Measurements from ENCODE around the gene RPN2.
A peak's percentile ranks its signal among the peaks of the same experiment; 100 is the strongest.
"Not testable (repeated sequence)": the region's sequence is repeated elsewhere in the genome, so short reads cannot be mapped to it uniquely, and the experiment has no call there.

The RPN2 gene

DNA sequence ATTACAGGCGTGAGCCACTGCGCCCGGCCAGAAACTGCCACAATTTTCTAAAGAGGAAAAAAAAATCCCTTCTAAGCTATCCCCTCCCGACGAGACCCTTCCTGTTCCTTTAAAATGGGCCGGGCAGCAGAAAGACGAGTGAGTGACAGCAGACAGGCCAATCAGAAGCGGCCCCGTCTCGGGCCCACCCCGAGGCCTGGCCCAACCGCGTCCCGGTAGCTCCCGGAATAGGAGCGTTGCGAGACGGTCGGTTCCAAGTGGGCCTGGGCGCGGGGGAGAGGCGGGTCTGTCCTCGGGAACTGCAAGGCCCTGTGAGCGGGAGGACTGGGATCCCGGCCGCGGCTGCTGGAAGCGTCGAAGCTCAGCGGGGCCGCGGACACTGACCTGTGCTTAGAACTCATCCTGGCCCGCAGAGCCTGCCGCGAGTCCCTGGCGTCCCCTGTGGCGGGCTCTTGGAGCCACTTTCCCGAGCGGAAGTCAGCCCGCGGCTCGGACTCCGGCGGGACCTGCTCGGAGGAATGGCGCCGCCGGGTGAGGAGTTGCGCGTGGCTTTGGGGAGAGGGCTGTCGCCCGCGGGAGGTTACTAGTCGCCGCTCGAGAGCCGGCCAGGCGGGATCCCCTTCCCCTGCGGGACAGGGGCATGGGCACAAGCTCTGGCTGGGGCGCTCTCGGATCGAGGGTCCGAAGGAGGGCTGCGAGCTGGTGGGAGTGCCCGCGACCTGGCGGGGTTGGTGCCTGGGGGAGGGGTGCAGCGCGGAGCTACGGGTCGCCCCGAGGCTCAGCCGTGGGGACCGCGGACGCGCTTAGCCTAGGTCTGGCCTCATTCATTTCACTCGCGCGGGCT, at the start of gene RPN2, which contains the start of gene MROH8:
TSS of gene RPN2 (plus strand) at position 492 of the 844 bp plus-strand sequence. CDS start at position 519, 27 bp downstream.
TSS of gene MROH8 (minus strand) at position 710 of the 844 bp plus-strand sequence.
- peak; percentile 91 for DNase-seq

DNA sequence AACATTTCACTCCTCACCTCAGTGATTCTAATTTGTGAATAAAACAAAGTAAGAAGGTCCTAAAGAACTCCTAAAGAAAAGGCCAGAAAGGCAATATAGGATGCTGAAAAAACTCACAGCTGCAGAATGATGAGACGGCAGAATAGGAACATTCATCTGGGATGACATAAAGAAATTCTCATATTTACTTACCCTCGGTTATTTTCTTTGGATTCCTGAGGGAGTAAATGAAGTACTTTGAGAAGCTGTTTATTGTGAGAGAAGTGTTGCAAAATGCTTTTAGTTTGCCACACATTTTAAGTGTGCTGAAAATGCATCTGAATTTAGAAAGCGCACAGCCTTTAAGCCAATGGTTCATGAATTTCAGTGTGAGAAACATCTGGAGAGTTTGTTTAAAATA, 47.6 kb upstream of the RPN2 start:
- no peak for DNase-seq

DNA sequence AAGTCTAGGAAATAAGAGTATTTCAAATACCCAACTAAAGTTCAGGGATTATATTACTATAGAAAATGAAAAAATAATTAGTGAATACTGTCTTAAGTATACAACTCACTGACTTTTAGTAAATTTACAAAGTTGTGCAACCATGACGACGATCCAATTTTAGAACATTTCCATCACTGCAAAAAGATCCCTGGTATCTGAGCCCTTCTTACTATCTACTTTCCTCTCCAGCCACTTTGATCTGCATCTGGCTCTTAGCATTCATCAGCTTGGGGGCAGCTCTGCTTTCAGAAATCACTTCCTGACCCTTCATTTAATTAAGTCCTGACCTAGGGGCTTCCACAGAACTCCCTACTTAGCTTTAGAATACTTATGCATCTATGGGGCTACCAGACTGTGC, 45.2 kb upstream of the RPN2 start:
- no peak for DNase-seq

DNA sequence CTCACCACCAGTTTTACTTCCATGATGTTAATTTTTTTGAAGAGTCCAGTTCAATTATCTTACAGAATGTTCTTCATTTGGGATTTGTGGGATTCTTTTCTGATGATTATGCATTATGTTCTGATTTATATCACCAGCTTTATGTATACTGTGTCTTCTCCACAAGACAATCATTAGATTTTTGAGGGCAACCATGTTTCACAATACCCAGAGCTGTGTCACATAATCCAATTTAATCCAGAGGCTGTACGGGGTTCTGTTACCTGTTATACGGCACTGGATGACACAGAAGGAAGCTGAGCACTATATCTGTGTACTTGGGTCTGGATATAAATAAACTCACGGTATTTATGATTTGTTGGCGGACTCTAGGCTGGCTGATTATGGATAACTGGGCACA, 41.6 kb upstream of the RPN2 start:
- no peak for DNase-seq

DNA sequence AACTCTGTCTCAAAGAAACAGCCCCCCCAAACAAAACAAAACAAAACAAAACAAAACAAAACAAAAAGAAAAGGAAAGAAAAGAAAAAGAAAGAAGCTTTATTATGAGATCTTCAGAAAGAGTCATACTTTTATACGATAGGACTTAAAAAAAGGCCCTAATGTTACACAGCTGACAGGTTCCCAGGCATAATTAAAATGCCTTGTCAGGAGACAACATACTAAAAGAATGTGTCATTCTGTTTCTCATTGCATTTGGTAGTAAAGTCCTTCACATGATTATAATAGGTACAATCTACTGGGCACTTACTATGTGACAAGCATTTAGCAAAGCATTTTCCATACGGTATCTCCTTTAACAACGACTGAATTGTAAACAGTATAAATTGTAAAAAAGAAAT, 36.4 kb upstream of the RPN2 start:
- no peak for DNase-seq

DNA sequence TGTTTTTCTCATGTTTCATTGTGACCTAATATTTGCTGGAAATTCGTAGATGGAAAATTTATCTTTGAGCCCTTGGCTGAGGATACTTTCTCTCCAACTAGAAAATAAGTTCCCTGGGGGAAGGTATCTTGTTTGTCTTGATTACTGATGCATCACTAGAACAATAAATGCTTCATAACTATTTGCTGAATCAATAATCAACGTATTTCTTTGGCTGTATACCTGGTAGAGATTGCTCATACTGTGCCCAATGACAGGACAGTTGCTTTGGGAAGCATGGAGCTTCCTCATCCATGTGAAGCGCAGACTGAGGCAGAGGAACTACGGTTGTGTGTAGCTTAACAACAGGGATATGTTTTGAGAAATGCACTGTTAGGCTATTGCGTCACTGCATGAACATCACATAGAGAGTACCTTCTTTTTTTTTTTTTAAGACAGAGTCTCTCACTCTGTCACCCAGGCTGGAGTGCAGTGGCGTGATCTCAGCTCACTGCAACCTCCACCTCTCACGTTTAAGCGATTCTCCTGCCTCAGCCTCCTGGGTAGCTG, 34.2 kb upstream of the RPN2 start:
- no peak for DNase-seq

DNA sequence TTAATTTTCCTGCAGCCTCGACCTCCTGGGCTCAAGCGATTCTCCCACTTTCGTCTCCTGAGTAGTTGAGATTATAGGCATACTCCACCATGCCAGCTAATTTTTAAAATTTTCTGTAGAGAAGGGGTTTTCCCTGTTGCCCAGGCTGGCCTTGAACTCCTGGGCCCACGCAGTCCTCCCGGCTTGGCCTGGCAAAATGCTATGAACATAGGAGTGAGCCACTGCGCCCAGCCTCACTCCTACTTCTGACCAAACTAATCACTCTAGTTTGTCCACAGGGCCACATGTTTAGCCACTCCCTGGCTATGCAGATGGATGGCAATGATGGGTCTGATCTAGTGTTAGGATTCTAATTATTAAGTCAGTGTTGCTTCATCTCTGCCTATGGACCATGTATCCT, 31.9 kb upstream of the RPN2 start:
- DNase-seq: no peak

DNA sequence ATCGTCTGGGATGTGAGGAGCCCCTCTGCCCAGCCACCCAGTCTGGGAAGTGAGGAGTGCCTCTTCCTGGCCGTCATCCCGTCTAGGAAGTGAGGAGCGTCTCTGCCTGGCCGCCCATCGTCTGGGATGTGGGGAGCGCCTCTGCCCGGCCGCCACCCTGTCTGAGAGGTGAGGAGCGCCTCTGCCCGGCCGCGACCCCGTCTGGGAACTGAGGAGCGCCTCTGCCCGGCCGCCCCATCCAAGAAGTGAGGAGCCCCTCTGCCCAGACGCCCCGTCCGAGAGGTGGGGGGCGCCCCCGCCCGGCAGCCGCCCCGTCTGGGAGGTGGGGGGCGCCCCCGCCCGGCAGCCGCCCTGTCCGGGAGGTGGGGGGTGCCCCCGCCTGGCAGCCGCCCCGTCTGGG, 28.3 kb upstream of the RPN2 start:
- DNase-seq: not testable (repeated sequence)

DNA sequence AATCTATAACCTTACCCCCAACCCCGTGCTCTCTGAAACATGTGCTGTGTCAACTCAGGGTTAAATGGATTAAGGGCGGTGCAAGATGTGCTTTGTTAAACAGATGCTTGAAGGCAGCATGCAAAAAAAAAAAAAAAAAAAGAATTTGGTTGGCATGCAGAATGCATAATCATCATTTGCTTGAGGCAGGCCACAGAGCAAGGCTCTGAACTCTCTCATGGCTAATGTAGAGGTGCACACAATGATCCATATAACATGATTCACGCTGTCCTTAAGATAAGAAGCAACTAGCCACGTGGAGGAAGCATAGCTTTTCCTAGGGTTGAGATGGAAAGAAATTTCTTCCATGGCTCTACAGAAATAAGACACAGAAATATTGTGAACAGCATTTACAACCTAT, 27.6 kb upstream of the RPN2 start:
- DNase-seq: no peak

DNA sequence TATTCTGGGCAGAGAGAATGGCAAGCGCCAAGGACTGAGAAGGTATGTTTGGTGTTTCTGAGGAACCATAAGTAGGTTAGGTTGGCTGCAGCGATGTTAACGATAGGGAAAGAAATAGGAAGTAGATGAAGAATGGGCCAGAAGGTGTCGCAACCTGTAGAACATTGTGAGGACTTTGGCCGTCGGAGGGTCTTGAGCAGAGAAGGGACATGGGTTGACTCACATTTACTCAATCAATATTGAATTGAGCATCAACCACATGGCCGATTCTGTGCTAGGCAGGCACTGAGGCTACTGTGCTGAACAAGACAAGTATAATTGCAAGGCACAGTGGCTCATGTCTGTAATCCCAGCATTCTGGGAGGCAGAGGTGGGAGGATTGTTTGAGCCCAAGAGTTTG, 26.8 kb upstream of the RPN2 start:
- DNase-seq: no peak

DNA sequence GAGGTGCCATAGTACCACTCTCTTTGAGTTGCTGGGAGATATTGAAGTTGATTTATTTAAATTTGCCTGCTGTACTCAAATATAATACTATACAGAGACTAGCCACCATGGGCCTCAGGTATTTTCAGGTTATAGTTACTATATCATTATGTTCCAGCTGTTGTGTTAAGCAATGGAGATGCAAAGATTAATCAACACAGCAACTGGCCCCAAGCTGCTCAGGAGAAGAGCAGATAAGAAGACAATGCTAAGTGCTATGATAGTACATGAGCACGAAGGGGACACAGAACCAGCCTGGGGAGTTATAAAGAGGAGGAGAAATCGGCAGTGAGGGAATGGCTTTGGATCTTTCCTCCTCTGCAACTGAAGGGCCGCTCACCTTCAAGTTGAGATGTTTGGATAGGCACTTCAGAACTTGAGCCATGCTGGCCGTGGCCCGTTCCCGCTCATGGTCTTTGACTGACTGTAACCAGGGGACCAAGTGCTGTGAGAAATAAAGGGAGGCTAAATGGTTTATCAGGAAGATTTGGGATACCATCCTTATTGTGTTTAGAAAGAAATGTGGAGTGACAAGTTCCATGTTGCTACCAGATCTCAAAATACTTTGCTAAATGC, 24.3 kb upstream of the RPN2 start:
- DNase-seq: no peak

DNA sequence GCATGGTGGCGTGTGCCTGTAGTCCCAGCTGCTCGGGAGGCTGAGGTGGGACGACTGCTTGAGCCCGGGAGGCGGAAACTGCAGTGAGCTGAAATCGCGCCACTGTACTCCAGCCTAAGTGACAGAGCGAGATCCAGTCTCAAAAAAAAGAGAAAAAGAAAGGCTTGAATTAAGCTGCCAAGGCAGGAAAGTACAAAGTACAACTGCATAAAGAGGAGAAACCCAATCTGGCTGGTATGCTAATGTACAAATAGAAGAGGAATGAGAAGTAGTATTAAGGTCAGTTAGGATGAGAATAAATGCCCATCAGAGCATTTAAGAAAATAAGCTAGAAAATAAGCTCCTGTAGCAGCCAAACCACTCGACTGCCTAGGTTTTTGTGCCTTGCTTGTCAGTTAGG, 23.1 kb upstream of the RPN2 start:
- DNase-seq: no peak

DNA sequence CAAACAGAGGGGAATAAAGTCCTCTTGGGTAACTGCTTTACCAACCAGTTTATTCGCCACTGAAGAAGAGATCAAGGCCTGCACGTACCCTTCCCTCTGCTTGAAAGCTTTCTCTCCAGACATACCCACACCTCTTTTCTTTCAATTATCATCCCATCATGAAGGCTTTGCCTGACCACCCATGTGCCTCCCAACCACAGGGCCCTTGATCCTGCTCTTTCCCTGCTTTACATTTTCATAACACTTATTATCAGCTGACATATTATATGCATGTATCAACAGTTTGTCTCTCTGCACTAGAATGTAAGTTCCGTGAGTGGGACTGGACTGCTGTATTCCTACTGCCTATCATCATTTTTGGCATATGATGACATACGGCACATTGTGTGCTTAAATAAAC, 20.9 kb upstream of the RPN2 start:
- DNase-seq: no peak

DNA sequence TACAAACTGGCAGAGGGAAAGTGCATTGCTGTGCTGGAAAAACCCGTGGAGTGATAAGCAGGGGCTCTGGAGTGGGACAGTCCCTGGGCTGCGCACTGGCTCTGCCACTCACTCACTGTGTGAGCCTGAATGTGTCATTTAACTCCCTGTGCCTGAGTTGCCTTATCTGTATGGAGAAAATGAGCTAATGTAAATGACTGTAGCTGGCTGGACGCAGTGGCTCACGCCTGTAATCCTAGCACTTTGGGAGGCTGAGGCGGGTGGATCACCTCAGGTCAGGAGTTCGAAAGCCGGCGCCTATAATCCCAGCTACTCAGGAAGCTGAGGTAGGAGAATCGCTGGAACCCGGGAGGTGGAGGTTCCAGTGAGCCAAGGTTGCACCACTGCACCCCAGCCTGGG, 18.4 kb upstream of the RPN2 start:
- DNase-seq: no peak

DNA sequence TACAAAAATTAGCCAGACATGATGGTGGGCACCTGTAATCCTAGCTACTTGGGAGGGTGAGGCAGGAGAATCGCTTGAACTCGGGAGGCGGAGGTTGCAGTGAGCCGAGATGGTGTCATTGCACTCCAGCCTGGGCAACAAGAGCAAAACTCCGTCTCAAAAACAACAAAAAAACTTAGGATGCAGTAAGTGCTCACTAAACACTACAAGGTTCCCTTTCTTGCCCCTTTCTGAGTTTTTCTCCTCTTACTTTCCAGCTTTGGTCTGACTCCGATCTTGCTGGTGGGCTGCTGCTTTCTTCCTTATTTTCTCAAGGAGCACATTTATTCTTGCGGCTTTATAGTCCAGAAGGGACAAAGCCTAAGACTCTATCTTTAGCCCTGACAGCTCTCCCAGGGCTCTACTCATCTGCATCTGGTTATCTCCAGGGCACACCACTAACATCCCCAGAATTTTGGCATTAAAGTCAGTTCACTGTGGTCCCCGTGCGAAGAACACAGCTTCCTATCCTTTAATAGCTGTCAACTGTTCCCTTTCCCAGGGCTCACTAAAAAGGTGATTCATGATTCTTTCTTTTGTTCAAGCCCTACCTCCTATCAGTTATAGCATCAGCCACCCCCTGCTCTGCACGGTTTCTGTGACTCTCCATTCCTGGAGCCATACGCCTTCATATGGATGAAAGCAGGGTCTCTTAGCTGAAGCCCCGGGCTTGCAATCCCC, 17.1 kb upstream of the RPN2 start:
- no peak for DNase-seq

DNA sequence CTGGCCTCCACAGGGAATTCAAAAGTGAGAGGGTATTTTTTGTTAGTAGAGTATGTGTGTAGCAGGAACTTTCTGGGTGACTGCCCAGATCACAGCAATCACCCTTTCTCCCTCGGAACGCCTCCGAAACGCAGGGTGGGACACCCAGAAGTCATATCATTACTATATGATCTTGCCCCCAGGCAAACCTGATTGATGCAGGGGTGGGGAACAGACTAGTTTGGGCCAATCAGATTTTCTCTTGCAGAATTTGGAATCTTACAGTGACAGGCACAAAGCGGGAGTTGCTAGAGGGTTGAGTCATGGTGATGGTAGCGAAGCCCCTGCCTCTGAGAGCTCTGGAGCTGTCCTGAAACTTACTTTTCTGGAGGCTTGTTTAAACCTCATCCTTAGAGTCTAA, 16.5 kb upstream of the RPN2 start:
- no peak for DNase-seq

DNA sequence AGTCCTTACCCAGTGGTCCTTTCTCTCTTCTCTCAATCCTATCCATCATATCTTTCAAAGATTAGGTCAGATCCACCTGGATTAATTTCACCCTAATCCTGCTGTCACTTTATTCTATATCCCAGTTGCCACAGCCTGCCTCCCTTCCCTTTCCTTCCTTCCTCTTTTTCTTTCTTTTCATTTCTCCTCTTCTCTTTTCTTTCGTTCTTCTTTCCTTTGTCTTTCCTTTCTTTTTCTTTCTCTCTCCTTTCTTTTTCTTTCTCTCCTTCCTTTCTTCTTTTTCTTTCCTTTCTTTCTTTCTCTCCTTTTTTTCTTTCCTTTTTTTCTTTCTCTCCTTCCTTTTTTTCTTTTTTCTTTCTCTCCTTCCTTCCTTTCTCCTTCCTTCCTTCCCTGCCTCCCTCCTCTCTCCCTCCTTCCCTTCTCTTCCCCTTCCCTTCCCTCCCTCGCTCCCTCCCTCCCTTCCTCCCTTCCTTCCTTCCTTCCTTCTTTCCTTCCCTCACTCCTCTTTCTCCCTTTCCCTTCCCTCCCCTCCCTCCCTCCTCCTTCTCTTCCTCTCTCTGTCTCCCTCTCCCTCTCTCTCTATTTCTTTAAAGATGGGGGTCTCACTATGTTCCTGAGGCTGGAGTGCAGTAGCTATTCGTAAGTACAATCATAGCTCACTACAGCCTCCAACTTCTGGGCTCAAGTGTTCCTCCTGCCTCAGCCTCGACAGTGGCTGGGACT, 15.1 kb upstream of the RPN2 start:
- no peak for DNase-seq

DNA sequence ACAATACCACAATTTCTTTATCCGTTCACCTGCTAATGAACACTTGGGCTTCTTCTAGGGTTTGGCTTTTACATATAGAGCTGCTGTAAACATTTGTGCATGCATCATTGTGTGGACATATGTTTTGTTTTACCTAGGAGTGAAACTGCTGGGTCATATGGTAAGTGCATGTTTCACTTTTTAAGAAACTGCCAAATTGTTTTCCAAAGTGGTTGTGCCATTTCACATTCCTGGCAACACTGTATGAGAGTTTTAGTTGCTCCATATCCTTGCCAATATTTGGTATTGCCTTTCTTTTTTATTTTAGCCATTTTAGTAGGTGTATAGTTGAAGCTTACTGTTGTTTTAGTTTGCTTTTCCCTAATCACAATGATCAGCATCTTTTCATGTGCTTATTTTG, 14.1 kb upstream of the RPN2 start:
- DNase-seq: no peak

DNA sequence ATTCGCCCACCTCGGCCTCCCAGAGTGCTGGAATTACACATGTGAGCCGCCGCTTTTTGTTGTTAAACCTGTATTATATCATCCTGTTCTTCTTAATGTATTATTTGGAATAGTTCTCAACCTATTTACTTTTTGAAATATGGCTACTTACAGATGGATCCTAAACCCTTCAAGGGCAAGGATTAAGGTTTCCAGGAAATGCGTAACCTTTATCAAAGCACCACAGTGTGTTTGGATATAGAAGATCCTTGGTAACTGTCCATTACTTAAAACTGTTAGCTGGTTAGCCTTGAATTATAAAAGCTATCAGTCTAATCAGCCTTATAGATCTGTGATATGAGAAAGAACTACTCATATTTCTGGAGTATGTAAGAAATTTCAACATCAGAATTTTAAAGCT, 12.3 kb upstream of the RPN2 start:
- DNase-seq: no peak

DNA sequence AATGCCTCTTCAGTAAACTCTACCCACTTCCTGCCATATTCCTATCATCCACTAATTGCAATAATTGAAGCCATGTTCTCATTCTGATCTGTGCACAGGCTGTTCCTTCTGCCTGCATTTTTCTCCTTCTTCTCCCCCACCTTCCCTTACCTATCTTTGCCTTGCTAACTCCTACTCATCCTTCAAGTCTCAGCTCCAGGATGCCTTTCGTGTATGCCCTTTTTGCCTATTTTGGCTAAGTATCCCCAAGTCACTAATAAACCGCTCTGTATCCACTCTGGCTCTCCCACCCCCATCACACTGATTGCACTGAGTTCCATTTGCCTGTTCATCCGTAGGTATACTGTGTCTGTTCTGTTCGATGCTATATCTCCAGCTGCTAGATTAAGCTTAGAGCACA, 6.3 kb upstream of the RPN2 start:
- DNase-seq: no peak

DNA sequence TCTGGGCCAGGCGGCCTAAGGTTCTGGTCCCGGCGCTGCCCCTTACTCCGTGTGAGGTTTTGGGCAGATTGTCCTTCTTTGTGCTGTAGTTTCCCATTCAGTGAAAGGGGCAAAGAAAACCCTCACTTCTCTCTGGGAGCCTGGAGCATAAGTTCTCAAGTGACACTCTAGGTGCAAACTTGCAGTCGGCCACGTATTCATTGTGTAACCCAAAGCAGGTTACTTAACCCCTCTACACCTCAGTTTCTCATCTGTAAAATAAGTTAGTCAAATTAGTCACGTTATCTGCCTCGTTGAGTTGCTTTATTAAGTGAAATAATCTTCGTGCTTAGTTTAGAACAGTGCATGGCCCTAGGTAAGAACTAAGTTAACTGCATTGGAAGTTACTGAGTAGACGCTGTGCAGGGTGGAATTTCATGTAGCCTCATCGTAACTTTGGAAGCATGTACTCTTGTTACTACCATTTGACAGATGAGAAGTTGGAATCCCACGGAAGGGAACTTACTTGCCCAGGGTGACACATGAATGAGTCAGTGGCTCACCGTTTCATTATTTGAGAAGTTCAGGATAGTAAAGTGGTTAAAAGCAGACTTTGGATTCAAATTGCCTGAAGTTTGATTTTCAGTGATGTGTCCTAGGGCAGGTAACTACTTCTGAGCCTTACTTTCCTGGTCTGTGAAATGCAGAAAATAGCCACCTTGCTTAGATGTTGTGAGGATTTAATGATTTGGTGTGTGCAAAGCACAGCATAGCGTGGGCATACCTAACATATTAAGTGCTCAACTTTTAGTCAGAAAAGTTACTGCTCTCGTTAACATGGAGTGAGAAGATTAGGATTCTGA, 774 bp downstream of the RPN2 start:
- no peak for DNase-seq

DNA sequence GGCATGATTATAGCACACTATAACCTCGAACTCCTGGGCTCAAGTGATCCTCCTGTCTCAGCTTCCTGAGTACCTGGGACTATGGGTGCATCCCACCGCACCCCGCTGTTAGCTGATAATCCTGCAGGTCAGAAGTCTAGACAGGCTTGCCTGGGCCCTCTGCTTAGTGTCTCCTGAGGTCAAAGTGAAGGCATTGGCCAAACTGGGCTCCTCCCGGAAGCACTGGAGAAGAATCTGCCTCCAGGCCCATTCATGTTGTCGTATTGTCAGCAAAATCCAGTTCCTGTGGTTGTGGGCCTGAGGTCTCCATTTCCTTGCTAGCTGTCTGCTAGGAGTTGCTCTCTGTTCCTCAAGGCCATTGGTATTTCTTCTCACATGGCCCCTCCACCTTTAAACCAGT, 6.6 kb downstream of the RPN2 start:
- DNase-seq: no peak

Measured in activated CD4-positive, alpha-beta T cell treated with anti-CD3 and anti-CD28 coated beads, Interleukin-2, amount 50 U/mL, for 1 hour (primary cell).